Heart right ventricle (tissue), 16 donors: Measurements from ENCODE around the gene ELOA2. TPM values are rescaled to one million over a fixed set of nuclear protein-coding genes. Genes with fewer than 3 reads are reported as not detected.

Experiments used
- ATAC-seq, 8 donors: fragments of 200-7000 bp; cut with Tn5 transposase; one replicate each; pipeline ENCODE4 v1.9.1; 2020; ENCODE audit warnings: mild to moderate bottlenecking in 8 of 8, moderate library complexity in 8 of 8, moderate number of reproducible peaks in 1 of 8
- DNase-seq, 2 donors: peaks; one replicate each; pipeline ENCODE4 v3.0.0-alpha.2; 2020
- H3K27ac ChIP-seq, 10 donors: fragments of 200-600 bp; sonication (generic) in 2 of 10; one replicate each; pipeline versions ENCODE4 v1.5.0 to v1.8.0; 2020 to 2022; ENCODE audit warnings: mild to moderate bottlenecking in 3 of 10
- H3K27me3 ChIP-seq, 7 donors: fragments of 200-600 bp; one replicate each; pipeline ENCODE4 v1.8.0; 2021 to 2022; ENCODE audit warnings: mild to moderate bottlenecking in 2 of 7
- H3K36me3 ChIP-seq, 9 donors: fragments of 200-600 bp; sonication (generic) in 1 of 9; one replicate each; pipeline versions ENCODE4 v1.5.0 to v1.8.0; 2020 to 2022; ENCODE audit warnings: mild to moderate bottlenecking in 2 of 9
- H3K4me1 ChIP-seq, 9 donors: fragments of 200-600 bp; sonication (generic) in 1 of 9; one replicate each; pipeline versions ENCODE4 v1.5.0 to v1.8.0; 2020 to 2022; ENCODE audit warnings: mild to moderate bottlenecking in 4 of 9
- H3K4me3 ChIP-seq, 10 donors: fragments of 200-600 bp; sonication (generic) in 2 of 10; one replicate each; pipeline versions ENCODE4 v1.5.0 to v1.8.0; 2020 to 2022; ENCODE audit warnings: mild to moderate bottlenecking in 7 of 10, moderate library complexity in 2 of 10
- H3K9me3 ChIP-seq, 11 donors: fragments of 200-600 bp in 10 of 11; sonication (generic) in 2 of 11; one replicate each; pipeline versions ENCODE4 v1.5.0 to v1.8.0; 2013 to 2022; ENCODE audit warnings: mild to moderate bottlenecking in 2 of 11, control low read depth in 1 of 11, moderate library complexity in 1 of 11
- WGBS, 2 donors: extraction: QIAGEN DNeasy Blood & Tissue Kit; methylation state at CpG; one replicate each; pipeline ENCODE4 v1.1.7; 2013; ENCODE audit warnings: inconsistent platforms in 1 of 2; 5-methylcytosine and 5-hydroxymethylcytosine counted together
- intact Hi-C, 10 donors: fragments of 100-400 bp; cut with DNase I; formaldehyde crosslinking; loops; one replicate each; pipeline versions ENCODE4 v1.11.1 to v1.14.2; 2022
- long read RNA-seq, 3 donors: library from polyadenylated mRNA; unstranded; transcript quantifications; one replicate each; pipeline ENCODE4 v2.0.0, GENCODE V29; 2020 to 2021
- polyA plus RNA-seq, 2 donors: library from polyadenylated mRNA; stranded (reverse); fragments of 200-250 nt; gene quantifications; one replicate each; pipeline ENCODE4 v1.2.3, GENCODE V29; 2013
- total RNA-seq, 10 donors: library from RNA; stranded (reverse); fragmentation: NEBNext Ultra II Directional in 3 of 10; extraction: Animal tissue kit (Norgen Biotek cat#: 25700) in 3 of 10; gene quantifications; one replicate each; pipeline versions ENCODE4 v1.2.1 to v1.2.4, GENCODE V29; 2021 to 2023
- TF ChIP-seq, protein P1 (sequence below), 9 donors: fragments of 200-600 bp; sonication (generic) in 2 of 9; IDR thresholded peaks; one replicate each; pipeline versions ENCODE4 v1.5.0 to v1.8.0; 2021 to 2022; ENCODE audit warnings: antibody characterized with exemption in 9 of 9, mild to moderate bottlenecking in 5 of 9, moderate library complexity in 1 of 9
- donor health status: Arrhythmogenic right ventricular cardiomyopathy.
- donor health status: ischemic (EF 13 %, LVEDD 7.1; RV severe dilation, severe dysfunction).
- donor health status: healthy with polysubstance abuse.
- donor health status: DM: no; HTN: yes; CAD: no.
- donor health status: DM: no; HTN: no; CAD: no.
- donor health status: ischemic (EF 25% LVEDD 6.9; RV normal size, moderate dysfunction).
- donor health status: ischemic (EF 25% LVEDD 5.7; RV mildly dilated, moderate dysfunction).
- donor health status: healthy.
- donor health status: DM: yes; HTN: yes; CAD: no.
- donor health status: Ischemic cardiomyopathy.
- donor health status: ischemic (EF 35%, LVEDD 5.7; RV mildly dilated, moderate dysfunction).
- donor health status: nonischemic (EF 11% LVEDD 7.7; RV severe dilation, severe dysfunction).
- donor health status: DM: yes; HTN: yes; CAD: no.
- donor health status: PGD.
- donor health status: ischemic (EF 29% LVEDD 5.4; RV normal size, mild dysfunction).
- donor health status: nonischemic (EF 23%, LVEDD 6.1; RV moderate dilation, normal function).

Gene ELOA2, protein sequence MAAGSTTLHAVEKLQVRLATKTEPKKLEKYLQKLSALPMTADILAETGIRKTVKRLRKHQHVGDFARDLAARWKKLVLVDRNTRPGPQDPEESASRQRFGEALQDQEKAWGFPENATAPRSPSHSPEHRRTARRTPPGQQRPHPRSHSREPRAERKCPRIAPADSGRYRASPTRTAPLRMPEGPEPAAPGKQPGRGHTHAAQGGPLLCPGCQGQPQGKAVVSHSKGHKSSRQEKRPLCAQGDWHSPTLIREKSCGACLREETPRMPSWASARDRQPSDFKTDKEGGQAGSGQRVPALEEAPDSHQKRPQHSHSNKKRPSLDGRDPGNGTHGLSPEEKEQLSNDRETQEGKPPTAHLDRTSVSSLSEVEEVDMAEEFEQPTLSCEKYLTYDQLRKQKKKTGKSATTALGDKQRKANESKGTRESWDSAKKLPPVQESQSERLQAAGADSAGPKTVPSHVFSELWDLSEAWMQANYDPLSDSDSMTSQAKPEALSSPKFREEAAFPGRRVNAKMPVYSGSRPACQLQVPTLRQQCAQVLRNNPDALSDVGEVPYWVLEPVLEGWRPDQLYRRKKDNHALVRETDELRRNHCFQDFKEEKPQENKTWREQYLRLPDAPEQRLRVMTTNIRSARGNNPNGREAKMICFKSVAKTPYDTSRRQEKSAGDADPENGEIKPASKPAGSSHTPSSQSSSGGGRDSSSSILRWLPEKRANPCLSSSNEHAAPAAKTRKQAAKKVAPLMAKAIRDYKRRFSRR
- total RNA-seq (not detected), polyA plus RNA-seq (not detected)
- long read RNA-seq, donor 1 = 0 reads
- long read RNA-seq, donor 2 = 0 reads
- long read RNA-seq, donor 3 = 0 reads

DNA sequence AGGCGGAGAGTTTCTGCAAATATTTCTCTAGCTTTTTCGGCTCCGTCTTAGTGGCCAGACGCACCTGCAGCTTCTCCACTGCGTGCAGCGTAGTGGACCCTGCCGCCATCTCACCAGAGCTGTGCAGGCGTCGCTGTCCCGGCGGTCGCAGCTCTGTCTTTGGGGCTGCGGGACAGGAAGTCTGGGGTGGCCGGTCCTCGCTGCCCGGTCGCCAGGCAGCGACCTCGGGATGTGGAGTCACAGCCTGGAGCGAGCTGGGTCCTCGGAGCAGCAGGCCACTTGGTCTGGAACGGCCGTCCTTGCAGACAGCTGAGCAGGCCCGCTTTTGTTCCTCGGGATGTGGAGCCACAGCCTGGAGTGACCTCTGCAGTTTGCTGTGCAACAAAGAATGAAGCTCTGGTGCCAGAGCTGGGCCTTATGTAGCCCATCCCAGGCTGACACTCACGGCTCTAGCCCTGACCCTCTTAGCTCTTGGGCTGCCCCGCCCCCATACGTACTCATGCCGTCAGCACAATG lies at the start of gene ELOA2:
ELOA2 (minus strand) TSS at position 466 of the 516 bp plus-strand sequence; CDS start at position 109, 357 bp downstream.
- H3K4me3 ChIP-seq = no peak within 1 kb of the TSS
- no peaks in the 10 kb centered on the region for H3K4me1 ChIP-seq
- 94 to 95% methylated on average over 29 of the region's 29 CpGs for WGBS, 2 donors
- TF ChIP-seq, protein P1, sequence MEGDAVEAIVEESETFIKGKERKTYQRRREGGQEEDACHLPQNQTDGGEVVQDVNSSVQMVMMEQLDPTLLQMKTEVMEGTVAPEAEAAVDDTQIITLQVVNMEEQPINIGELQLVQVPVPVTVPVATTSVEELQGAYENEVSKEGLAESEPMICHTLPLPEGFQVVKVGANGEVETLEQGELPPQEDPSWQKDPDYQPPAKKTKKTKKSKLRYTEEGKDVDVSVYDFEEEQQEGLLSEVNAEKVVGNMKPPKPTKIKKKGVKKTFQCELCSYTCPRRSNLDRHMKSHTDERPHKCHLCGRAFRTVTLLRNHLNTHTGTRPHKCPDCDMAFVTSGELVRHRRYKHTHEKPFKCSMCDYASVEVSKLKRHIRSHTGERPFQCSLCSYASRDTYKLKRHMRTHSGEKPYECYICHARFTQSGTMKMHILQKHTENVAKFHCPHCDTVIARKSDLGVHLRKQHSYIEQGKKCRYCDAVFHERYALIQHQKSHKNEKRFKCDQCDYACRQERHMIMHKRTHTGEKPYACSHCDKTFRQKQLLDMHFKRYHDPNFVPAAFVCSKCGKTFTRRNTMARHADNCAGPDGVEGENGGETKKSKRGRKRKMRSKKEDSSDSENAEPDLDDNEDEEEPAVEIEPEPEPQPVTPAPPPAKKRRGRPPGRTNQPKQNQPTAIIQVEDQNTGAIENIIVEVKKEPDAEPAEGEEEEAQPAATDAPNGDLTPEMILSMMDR (IDR thresholded peaks at IDR 0.05) = no peak
- H3K27ac ChIP-seq = no peak within 1 kb of the TSS
- H3K27me3 ChIP-seq = peaks cover 0 to 5% (median 0%) of the 10 kb centered on the region in 7 donors
- DNase-seq (no peak), ATAC-seq (no peak)
- no peaks in the 10 kb centered on the region for H3K36me3 ChIP-seq
- H3K9me3 ChIP-seq = peaks cover 0 to 4% (median 0%) of the 10 kb centered on the region in 11 donors
- intact Hi-C loops = no loop called here

DNA sequence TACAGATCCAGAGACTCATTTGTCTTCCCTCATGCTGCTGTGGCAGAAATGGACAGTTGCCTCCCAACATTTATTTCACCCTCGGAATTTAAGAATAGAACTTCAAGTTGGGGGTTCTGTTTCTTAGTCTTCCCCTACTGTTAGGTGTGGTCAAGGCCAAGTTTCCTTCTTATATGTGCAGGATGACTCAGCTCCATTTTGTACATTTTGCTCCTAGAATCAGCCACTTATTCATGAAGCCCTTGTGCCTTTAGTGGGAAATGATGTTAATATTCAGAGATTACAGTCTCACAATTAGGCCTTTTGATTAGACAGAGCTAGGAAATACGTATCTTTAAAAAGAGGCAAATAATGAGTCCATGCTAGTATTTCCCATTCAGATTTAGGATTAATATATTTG lies 46.2 kb upstream of the ELOA2 start:
- DNase-seq = no peak
- WGBS, 2 donors = 93 to 97% methylated on average over 2 of the region's 2 CpGs
- H3K9me3 ChIP-seq = no peaks in the 10 kb centered on the region
- no peak overlapping the region for H3K4me3 ChIP-seq
- TF ChIP-seq, protein P1 (IDR thresholded peaks at IDR 0.05) = no peak
- no peak for ATAC-seq
- intact Hi-C loops = no loop called here
- no peak overlapping the region for H3K27ac ChIP-seq
- H3K36me3 ChIP-seq = no peaks in the 10 kb centered on the region
- H3K27me3 ChIP-seq = no peaks in the 10 kb centered on the region
- H3K4me1 ChIP-seq = no peaks in the 10 kb centered on the region

GRCh38 chr18:47080872-47081271 lies 45.5 kb upstream of the ELOA2 start:
- Histone ChIP-seq H3K9me3 (no peaks in the 10 kb centered on the region), H3K36me3 (no peaks in the 10 kb centered on the region), H3K27ac (no peak overlapping the region), H3K4me1 (no peaks in the 10 kb centered on the region), H3K4me3 (no peak overlapping the region), H3K27me3 (no peaks in the 10 kb centered on the region)
- ATAC-seq = no peak
- WGBS, 2 donors = 93 to 96% methylated on average over 2 of the region's 2 CpGs
- DNase-seq = no peak
- intact Hi-C loops = no loop called here
- TF ChIP-seq, protein P1 (IDR thresholded peaks at IDR 0.05) = no peak

GRCh38 chr18:47077111-47077510 lies 41.7 kb upstream of the ELOA2 start:
- Histone ChIP-seq H3K27me3 (no peaks in the 10 kb centered on the region), H3K4me3 (no peak overlapping the region), H3K4me1 (no peaks in the 10 kb centered on the region), H3K36me3 (no peaks in the 10 kb centered on the region), H3K9me3 (no peaks in the 10 kb centered on the region), H3K27ac (no peak overlapping the region)
- ATAC-seq = no peak
- DNase-seq = no peak
- TF ChIP-seq, protein P1 (IDR thresholded peaks at IDR 0.05) = no peak
- intact Hi-C loops = no loop called here
- WGBS, 2 donors = 87 to 91% methylated on average over 7 of the region's 7 CpGs
